Astrocyte of the hippocampus (primary cell): Measurements from ENCODE around the gene FAM47E.

Source experiments
- DNase-seq: peaks from one replicate; pipeline ENCODE4 v3.0.0; 2011; ENCODE audit warnings: low read depth, low spot score

FAM47E gene

DNA sequence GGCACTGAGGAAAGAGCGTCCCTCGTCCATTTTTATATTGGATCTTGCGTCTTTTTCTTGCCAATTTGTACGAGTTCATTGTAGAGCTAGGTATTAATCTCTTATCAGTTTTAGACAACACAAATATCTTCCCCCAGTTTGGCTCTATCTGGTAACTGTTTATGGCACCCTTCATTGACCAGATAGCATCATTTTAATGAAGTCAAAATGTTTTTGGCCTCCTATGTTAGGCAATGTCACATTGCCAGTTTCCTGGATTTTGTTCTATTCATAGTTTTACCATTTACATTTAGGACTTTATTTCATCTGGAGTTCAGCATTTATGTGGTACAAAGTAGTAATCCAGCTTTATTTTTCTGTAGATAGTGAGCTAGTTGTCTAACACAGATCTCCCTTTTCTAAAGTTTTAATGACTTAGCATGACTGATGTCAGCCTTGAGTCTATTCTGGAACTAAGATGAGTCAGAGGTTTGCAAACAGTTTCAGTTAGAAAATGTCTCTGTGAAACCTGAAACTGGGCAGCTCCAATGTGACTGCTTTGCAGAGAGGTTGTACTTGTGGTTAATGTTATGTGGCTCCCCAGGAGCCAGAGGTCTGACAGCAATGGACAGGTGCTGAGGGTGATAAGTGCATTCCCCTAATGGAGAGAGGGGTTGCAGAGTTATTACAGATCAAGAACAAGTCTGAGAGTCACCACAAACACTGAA lies 49.7 kb downstream of the FAM47E start:
- DNase-seq, result peak; percentile 78

GRCh38 chr4:76301775-76302162 lies 50.2 kb downstream of the FAM47E start:
- DNase-seq, result no peak

- DNase-seq, result no peak
Observed at GRCh38 chr4:76302826-76303438, 51.4 kb downstream of the FAM47E start.

DNA sequence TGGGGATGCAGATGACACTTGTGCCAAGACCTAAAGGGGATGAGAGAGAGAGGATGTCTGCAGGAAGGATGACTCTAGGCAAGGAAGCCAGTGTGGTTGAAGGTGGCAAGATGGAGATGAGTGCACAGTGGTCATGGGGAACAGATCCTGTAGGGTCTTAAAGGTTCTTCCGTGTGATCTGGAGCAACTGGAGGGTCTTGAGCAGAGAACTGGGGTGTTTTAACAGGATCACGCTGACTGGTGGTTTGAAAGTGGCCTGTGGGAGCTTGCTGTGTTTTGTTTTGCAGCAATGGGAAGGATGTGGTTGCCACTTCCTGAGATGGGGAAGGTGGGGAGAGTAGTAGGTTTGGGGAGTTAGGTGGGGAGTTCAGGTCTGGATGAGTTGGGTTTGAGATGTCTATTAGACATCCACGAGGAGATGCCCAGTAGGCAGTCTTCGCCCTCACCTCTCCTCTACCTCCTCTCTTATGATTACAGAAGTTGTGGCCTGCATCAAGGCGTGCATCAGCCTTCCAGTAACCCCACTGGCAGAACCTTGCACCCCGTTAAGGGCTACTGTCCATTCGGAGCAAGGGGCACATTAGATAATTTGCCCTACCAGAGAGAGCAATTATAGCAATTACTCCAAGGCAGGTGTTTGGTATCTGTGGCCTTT lies 53.6 kb downstream of the FAM47E start:
- no peak for DNase-seq

- DNase-seq, result peak; percentile 87
Observed at GRCh38 chr4:76305971-76306881, 54.7 kb downstream of the FAM47E start, which contains the start of gene STBD1. Gene STBD1 (plus strand): TSS chr4:76306733. CDS start chr4:76306770, 37 bp downstream.

- DNase-seq, result peak; percentile 80
Observed at GRCh38 chr4:76306882-76307659, 55.5 kb downstream of the FAM47E start.

- no peak for DNase-seq
Observed at GRCh38 chr4:76307660-76308014, 56.1 kb downstream of the FAM47E start.

DNA sequence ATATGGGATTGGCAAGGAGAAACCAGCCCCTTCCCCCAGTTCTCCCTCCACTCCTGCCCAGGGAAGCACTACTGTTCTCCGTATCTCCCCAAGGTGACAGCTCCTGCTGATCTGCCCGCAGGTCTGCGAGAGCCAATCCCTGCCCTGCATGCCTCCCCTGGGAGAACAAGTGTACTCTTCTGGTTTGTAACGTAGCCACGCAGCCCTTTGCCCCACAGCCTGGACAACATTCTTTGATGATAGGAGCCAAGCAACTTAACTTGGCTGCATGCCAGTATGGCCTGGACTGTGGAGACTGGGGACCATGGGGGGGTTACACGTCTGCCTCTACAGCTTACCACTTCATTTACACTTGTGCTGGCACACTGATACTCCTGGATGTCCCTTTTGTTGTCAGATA lies 57.0 kb downstream of the FAM47E start:
- peak; percentile 16 for DNase-seq

DNA sequence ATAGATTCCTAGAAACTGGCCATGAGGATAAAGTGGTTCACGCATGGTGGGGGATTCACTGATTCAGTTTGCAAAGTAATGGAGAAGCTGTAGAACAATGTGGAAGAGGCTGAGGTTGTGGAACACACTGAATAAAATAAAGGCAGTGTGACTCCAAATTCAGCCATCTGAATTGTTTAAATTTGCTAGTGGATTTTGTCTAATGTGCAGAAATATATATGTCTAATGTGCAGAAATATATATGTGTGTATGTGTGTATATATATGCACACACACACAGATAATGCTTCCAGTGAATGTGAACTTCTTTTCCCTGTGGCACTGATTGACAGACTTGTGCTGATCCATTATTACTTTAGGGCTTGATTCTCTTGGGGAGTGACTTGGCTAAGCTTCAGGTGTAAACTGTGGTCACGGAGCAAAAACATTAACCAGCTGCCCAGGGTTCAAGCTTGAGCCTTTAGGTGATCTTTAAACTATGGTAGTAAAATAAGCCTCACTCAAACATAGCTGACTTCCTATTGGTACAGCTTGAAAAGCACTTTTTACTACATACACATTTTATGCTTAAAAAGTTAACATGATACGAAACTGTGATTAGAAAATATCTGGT lies 58.5 kb downstream of the FAM47E start:
- DNase-seq, result no peak

DNA sequence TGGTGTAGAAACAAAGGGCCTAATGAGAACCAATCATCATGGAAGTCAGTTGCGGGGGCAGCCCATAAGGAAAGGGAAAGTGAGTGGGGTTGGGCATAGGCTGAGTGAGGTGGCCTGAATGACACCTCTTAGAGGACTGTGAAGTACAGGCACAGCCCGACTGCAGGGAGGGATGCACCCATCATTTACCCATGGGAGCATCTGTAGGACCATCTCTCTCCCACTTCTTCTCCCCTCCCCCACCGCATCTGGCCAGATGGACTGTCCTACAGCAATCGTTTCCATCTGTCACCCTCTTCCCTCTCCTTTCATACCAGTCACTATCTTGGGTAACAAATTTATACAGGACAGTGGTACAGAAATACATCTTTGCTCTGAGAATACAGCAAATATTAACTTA lies 59.2 kb downstream of the FAM47E start:
- DNase-seq, result no peak

DNA sequence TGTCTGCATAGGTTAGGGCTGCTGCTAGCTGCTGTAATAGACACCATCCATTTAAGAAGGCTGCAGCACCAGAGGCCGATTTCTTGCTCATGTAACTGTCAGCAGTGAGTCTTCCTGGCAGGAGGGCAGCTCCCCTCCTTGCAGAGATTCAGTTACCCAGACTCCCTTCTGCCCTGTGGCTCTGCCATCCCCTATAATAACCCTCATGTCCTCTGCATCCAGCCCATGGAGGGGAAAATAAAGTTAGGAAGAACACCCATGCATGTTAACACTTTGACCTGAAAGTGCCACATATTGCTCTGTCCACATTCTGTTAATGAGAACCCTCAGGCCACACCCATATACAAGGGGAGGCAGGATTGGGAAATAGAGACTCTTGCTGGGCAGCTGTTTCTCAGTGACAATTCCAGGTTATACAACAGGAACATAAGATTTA lies 60.4 kb downstream of the FAM47E start:
- DNase-seq, result no peak

DNA sequence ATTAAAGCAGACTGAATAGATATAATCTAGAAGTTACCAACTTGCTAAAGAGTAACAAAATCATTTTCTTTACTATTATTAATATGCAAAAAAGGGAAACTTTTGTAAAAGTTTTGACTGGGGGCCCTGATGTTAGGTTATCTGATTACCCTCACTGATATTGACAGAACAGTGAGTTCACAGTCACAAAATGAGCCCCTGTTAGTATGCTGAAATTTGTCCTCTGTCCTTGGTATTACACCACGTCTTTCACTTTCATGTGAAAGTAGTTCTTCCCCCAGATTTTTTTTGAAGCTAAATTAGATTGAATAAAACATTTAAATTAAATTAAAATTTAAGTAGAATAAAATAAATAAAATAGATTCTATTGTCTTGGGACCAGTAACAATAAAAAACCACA lies 60.9 kb downstream of the FAM47E start:
- no peak for DNase-seq

DNA sequence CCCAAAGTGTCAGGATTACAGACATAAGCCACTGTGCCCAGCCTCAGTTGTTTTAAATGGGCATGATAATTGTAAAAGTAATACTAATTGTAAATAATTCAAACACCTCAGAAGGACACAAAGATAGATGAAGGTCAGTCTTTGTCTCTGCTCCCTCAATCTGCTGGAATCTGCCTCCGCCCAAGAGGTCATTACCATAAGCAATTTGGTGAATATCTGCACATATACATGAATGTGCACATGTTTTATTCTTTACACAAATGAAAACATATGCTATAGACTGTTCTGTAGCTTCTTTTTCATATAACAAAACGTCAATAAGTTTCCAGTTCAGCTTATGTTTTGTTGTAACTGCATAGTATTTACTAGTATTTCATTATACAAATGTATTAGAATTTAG lies 62.0 kb downstream of the FAM47E start:
- no peak for DNase-seq

DNA sequence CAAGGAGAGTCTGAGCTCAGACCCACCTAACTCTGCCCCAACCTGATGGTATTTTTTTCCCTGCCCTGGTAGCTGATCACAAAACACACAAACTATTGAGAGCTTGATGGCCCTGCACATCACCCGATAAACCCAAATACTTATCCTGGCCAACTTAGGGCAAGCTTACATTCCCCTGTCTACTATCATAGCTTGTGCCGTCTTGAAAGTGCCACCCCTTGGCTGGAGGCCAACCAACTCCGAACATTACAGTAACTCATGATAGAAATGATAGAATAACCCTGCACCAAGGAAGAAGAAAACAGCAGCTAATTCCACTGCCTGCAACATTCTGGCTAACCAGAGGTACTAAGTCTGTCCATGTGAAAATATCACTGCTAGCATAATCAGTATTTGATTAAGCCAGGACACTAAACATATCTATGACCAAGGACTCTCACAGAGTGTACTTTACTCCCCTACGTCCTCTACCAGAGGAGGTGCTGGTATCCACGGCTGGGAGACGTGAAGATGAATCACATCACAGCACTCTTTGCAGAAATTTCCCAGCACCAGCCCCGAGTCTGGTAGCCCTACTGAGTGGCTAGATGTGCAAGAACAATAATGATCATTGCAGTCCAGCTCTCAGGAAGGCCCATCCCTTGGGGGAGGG lies 63.9 kb downstream of the FAM47E start:
- no peak for DNase-seq

GRCh38 chr4:76316131-76316530 lies 64.6 kb downstream of the FAM47E start:
- DNase-seq, result no peak

DNA sequence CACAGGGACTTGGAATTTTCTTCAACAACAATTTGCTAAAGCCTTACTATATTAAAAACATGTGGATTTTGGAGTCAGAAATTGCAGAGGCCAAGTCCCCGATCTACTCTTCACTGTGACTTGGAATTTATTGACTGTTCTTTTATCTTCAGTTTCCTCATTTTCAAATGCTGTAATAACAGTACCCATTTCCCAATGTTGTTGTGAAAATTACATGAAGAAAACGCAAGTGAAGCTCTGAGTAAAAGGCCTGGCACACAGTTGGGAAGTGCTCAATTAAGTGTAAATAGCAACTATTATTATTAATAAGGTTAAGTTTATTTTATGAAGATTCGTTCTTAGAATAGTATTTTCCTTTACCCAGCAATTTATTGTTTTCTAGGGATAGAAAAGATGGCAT lies 70.7 kb downstream of the FAM47E start:
- no peak for DNase-seq

DNA sequence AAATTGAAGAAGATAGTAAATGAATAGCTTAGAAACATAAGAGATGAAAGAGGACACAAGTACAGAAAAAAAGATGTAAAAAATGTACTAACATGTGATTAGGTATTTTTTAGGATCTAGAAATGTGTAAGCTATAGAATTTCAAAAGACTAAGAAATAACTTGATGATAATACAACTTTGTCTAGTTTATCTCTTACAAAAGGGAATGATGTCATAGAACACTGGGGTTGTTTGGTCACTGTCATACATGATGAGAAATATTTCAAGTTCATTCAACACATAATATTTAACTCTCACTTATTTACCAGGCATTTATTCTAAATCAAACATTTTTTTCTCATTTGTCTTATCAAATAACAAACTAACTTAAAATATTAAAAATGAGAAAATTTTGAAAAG lies 73.6 kb downstream of the FAM47E start:
- no peak for DNase-seq

DNA sequence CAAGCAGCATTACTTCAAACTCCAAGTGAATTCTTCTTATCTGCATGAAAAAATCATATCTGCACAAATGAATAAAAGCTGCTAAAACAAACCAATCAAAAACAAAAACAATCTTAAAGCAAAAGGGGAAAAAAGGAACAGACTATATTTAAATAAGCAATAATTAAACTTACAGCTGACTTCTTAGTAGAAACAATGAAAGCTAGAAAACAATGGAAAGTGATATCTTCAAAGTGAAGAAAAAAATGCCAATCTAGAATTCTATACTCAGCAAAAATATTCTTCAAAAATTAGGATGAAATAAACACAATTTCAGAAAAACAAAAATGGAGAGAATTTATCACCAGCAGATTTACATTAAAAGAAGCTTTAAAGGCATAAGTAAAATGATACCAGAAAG lies 75.0 kb downstream of the FAM47E start:
- no peak for DNase-seq
